HG03108 (cell line): ENCODE measurements around the gene LAMA1.

Experiments
- ATAC-seq: cut with Tn5 transposase; IDR thresholded peaks from one replicate; pipeline ENCODE4 v1.9.1; 2021; ENCODE audit warnings: moderate library complexity; ENCODE audit not compliant: unreplicated experiment

Gene LAMA1

GRCh38 chr18:6994056-6994770, 123.4 kb downstream of the LAMA1 start:
- ATAC-seq, result no peak

DNA sequence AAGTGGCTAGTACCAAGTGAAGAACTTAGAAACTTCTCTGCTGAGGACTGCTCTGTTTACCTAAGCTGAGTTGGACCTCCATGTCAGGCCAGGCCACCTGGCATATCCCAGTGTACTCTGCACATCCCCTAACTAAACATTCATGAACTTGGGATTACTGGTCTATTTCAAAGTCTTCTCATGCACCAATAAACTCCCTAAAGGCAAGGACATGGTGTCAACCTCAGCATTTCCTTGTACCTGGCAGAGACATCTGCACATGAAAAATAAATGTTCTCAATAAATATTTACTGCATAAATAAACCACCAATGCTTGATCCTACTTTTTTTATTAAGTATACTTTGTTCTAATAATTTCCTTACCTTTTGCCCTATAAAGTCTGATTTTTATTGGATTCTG, 124.8 kb downstream of the LAMA1 start:
- ATAC-seq, result no peak

GRCh38 chr18:6983366-6983765, 134.2 kb downstream of the LAMA1 start:
- no peak for ATAC-seq

- ATAC-seq, result no peak
Observed at GRCh38 chr18:6982398-6982797, 135.2 kb downstream of the LAMA1 start.

DNA sequence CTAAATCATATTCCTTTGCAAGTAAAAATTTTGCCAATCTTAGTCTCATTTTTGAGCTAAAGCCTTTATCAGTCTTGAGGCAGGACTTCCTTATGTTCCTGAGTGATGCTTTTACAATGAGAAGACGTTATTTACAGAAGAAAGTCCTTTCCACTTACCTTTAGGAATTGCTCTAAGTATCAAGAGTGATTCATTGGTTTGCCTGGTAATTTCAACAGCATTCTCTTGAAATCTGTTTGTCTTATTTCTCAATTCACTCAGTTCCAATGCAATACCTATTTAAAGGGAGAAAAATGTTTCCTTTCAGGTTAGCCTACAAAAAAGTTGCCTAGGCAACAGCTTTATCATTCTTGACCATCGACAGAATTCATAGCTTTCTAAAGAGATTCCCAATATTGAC, 137.2 kb downstream of the LAMA1 start:
- no peak for ATAC-seq

GRCh38 chr18:6979954-6980353, 137.6 kb downstream of the LAMA1 start:
- ATAC-seq, result no peak

DNA sequence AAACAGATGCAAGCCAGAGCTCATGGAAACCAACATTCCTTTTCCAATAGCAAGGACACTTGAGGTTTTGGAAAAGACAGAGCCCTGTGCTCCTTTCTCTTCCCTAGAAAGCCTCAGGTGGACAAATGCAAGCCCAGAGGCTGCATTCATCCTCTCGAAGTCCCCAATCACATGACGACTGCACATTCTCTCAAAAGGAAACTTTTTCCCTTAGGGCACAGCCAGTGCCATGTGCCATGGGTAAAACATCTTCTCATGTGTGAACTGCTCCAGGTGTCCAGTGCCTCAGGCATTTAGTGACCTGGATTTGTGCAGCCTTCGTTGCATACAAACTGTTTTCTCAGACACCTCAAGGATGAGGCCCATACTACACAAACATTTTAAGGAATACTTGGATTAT, 140.7 kb downstream of the LAMA1 start:
- ATAC-seq, result no peak

GRCh38 chr18:6975084-6975483, 142.5 kb downstream of the LAMA1 start:
- ATAC-seq, result no peak

- no peak for ATAC-seq
Observed at GRCh38 chr18:6971823-6972478, 145.6 kb downstream of the LAMA1 start.

- ATAC-seq, result no peak
Observed at GRCh38 chr18:6963452-6964097, 154.0 kb downstream of the LAMA1 start.

- ATAC-seq, result no peak
Observed at GRCh38 chr18:6962571-6963451, 154.8 kb downstream of the LAMA1 start.

- no peak for ATAC-seq
Observed at GRCh38 chr18:6961331-6961730, 156.3 kb downstream of the LAMA1 start.

- no peak for ATAC-seq
Observed at GRCh38 chr18:6960656-6961055, 156.9 kb downstream of the LAMA1 start.

DNA sequence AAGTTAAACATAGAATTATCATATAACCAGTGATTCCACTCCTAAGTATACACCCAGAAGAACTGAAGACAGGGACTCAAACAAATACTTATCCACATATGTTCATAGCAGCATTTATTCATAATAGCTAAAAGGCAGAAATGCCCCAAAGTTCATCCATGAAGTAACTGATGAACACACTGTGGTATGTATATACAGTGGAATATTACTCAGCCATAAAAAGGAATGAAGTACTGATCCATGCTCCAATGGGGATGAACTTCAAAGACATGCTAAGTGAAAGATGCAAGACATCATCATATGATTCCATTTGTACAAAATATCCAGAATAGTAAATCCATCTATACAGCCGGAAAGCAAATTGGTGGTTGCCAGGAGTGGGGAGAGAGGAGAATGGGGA, 157.5 kb downstream of the LAMA1 start:
- no peak for ATAC-seq

DNA sequence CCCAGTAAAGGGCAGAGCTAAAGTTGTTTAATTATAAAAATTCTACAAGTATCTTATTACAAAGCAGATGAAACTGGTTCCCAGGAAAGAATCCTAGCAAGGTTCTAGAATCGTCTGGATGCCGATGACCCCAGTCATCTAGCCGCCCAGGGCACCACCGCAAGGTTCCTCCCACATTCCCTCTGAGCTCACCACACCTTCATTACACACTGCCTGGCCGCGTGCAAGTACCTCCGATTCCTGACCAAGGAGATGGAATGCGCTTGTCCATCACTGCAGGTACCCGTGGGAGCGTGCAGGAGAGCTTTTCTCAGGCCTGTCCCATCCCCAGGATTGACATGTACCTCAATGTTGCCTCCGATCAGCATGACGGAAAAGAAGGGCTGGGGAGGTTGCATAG, 158.5 kb downstream of the LAMA1 start:
- ATAC-seq, result no peak

DNA sequence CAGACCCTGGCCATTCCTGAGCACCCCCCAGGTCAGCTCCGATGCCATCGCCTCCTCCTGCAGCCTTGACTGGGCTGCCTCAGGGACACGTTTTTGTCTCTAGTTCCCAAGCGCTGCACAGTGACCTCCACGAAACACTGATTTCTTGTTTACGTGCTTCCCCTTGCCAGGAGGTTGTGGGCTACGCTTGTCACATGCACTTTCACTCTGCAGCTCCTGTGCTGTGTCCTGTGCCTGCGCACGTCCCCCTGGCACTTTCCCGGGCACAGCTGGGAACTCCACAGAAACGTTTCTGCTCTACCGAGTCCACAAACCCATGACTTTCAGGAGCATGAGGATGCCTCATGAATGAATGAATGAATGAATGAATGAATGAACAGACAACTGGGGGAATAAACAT, 160.6 kb downstream of the LAMA1 start:
- ATAC-seq, result no peak

DNA sequence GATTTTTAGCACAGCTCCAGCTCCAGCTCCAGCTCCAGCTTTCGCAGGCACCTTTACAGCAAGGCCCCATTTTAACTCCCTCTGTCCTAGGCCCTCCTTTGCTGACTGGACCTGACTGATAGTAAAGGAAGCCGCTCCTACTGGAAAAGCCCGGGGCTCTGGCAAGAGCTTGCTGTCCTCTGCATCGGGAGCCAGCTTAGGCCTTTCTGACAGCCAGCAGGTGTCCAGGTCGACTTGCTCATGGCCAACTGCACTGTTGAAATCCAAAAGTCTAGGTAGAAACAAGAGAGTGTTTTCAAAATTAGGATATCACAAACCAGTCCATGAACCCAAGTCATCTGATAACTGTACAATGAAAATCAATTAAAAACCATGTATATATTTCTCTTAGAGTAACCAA, 161.1 kb downstream of the LAMA1 start:
- ATAC-seq, result no peak

DNA sequence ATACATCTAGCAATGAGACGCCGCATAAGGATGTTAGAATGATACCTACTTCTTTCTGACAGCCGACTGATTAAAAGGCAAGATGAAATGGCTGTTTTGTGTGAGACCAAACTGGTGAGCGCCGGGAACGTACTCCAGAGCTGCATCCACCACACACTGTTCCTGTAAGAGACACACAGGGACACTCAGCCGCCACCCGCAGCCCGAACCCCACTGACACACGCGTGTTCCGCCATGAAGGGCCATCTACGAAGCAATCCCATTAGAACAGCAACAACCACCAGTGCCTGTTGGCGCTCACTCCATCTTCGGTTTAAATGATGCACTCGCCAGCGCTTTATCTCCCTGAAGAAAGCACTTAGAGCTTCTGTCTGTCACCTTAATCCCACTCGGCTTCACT, 162.3 kb downstream of the LAMA1 start:
- no peak for ATAC-seq

GRCh38 chr18:6954501-6954900, 163.1 kb downstream of the LAMA1 start:
- ATAC-seq, result no peak

GRCh38 chr18:6951336-6952090, 166.1 kb downstream of the LAMA1 start:
- ATAC-seq, result no peak

- ATAC-seq, result no peak
Observed at GRCh38 chr18:6950641-6951040, 167.0 kb downstream of the LAMA1 start.
